ENCODE results near the gene POU5F1. TPM values are rescaled to one million over a fixed set of nuclear protein-coding genes. Genes with fewer than 3 reads are reported as not detected.
"Not testable (repeated sequence)": the region's sequence is repeated elsewhere in the genome, so short reads cannot be mapped to it uniquely, and the experiment has no call there.

The POU5F1 gene
- total RNA-seq, 1 donor from 2014 or later, result 0.98 TPM

DNA sequence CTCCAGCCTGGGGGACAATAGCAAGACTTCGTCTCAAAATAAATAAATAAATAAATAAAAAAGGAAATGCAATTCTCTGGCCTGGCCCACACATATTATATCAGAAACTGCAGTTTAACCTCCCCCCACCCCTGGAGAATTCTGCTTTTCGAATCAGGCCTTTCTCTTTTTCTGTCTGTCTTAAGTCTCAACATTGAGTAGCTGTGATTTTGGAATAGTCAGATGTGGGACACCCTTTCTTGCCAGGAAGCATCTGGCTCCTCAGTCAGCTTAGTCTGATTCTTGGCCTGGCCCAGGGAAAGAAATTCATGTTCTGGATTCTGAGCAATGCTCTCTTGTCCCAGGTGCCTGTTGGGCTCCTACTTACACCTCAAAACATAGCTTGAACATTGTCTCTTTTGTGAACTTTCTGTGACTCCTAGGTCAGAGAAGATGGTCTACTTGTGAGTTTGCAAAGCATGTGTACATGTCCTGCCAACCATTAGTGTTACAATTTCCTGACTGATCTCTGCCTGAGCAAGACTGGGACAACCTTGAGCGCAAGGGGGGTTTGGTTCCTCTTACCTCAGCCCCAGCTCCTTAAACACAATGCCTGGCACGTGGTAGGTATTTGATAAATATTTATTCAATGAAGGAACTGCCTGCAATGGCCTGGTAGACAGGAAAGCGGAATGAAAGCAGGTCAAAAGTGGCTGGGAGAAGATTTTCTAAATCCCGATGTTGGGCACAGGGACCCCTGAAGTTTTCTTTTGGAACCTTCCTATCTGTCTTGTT is 23.8 kb upstream of the POU5F1 start:
- TF ChIP-seq, protein P1, sequence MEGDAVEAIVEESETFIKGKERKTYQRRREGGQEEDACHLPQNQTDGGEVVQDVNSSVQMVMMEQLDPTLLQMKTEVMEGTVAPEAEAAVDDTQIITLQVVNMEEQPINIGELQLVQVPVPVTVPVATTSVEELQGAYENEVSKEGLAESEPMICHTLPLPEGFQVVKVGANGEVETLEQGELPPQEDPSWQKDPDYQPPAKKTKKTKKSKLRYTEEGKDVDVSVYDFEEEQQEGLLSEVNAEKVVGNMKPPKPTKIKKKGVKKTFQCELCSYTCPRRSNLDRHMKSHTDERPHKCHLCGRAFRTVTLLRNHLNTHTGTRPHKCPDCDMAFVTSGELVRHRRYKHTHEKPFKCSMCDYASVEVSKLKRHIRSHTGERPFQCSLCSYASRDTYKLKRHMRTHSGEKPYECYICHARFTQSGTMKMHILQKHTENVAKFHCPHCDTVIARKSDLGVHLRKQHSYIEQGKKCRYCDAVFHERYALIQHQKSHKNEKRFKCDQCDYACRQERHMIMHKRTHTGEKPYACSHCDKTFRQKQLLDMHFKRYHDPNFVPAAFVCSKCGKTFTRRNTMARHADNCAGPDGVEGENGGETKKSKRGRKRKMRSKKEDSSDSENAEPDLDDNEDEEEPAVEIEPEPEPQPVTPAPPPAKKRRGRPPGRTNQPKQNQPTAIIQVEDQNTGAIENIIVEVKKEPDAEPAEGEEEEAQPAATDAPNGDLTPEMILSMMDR (IDR thresholded peaks at IDR 0.05), result no peak
- no peak for TF ChIP-seq POLR2AphosphoS5 (IDR thresholded peaks at IDR 0.05; ENCODE audit: insufficient read depth in 1 of 2, low read depth in 1 of 2)
- TF ChIP-seq POLR2A (IDR thresholded peaks at IDR 0.05), result no peak
- H3K4me1 ChIP-seq, result peaks cover 9% of the 10 kb centered on the region
- intact Hi-C loops (cut with DNase I), result loop anchor here (5.0 kb wide), 1 partner anchor 57 kb away; the partner anchor contains the start of gene PSORS1C2

DNA sequence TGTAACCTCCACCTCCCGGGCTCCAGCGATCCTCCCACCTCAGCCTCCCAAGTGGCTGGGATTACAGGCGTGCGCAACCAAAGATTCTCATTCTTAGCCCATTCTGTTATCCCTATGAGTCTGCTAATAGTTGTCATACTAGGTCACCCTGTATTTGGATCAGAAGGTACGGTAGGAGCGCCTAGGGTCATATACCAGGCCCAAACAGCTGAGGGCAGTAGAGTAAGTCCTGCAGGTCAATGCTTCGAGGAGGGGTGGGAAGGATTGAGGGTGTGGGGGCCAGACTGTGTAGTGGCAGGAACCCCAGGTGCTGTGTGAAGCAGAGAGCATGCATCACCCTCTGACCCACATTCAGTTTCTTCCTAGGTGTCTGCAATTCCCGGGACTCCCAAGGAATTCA is 22.7 kb upstream of the POU5F1 start:
- Histone ChIP-seq H3K36me3 (no peaks in the 10 kb centered on the region), H3K4me3 (no peak overlapping the region), H3K27ac (no peak overlapping the region), H3K9me3 (no peaks in the 10 kb centered on the region), H3K27me3 (no peaks in the 10 kb centered on the region), H3K4me1 (peaks cover 2% of the 10 kb centered on the region)
- intact Hi-C loops (cut with DNase I), result loop anchor here (5.0 kb wide), 1 partner anchor 56 kb away; the partner anchor contains the start of gene PSORS1C2
- TF ChIP-seq POLR2AphosphoS5 (IDR thresholded peaks at IDR 0.05; ENCODE audit: insufficient read depth in 1 of 2, low read depth in 1 of 2), result no peak
- no peak for TF ChIP-seq POLR2A (IDR thresholded peaks at IDR 0.05)
- TF ChIP-seq, protein P1 (IDR thresholded peaks at IDR 0.05), result no peak
- no peak for DNase-seq (ENCODE audit: extremely low spot score in 2 of 2)

More for the DNA sequence above, 23.8 kb upstream of the POU5F1 start:
- no peak overlapping the region for H3K4me3 ChIP-seq
- DNase-seq (ENCODE audit: extremely low spot score in 2 of 2), result no peak
- no peak overlapping the region for H3K27ac ChIP-seq
- H3K9me3 ChIP-seq, result no peaks in the 10 kb centered on the region
- H3K27me3 ChIP-seq, result no peaks in the 10 kb centered on the region
- H3K36me3 ChIP-seq, result no peaks in the 10 kb centered on the region

DNA sequence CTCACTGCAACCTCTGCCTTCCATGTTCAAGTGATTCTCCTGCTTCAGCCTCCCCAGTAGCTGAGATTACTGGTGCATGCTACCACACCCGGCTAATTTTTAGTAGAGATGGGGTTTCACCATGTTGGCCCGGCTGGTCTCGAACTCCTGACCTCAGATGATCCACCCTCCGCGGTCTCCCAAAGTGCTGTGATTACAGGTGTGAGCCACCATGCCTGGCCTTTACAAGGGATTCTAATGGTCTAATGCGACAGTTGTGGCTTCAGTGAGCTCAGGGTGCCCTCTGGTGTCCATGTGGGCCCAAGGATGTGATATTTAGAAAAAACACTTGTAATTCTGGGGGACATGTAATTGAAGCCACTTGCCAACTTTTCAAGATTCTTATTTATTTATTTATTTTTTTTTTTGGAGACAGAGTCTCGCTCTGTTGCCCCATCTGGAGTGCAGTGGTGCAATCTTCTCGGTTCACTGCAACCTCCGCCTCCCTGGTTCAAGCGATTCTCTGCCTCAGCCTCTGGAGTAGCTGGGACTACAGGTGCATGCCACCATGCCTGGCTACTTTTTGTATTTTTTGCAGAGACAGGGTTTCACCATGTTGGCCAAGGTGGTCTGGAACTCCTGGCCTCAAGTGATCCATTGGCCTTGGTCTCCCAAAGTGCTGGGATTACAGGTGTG is 22.1 kb upstream of the POU5F1 start:
- intact Hi-C loops (cut with DNase I), result loop anchor here (5.0 kb wide), 1 partner anchor 55 kb away; the partner anchor contains the start of gene PSORS1C2
- H3K9me3 ChIP-seq; H3K36me3 ChIP-seq; H3K4me3 ChIP-seq; H3K27me3 ChIP-seq; DNase-seq (ENCODE audit: extremely low spot score in 2 of 2); H3K4me1 ChIP-seq; H3K27ac ChIP-seq: not testable (repeated sequence)
- TF ChIP-seq, protein P1 (IDR thresholded peaks at IDR 0.05), result peak; percentile 24 to 43 (median 40)

DNA sequence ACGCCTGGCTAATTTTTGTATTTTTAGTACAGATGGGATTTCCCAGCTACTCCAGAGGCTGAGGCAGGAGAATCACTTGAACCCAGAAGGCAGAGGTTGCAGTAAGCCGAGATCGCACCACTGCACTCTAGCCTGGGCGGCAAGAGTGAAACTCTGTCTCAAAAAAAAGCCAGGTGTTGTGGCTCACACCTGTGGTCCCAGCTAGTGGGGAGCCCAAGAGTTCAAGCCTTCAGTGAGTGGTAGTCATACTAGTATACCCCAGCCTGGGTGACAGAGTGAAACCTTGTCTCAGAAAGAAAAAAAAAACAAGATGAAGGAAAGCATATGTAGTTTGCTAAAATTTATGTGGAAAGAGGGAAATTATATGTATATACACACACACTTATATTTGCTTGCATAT is 20.0 kb upstream of the POU5F1 start:
- H3K36me3 ChIP-seq, result no peaks in the 10 kb centered on the region
- H3K27ac ChIP-seq, result no peak overlapping the region
- H3K9me3 ChIP-seq, result no peaks in the 10 kb centered on the region
- H3K4me3 ChIP-seq, result no peak overlapping the region
- no peak for DNase-seq (ENCODE audit: extremely low spot score in 2 of 2)
- TF ChIP-seq POLR2AphosphoS5 (IDR thresholded peaks at IDR 0.05; ENCODE audit: insufficient read depth in 1 of 2, low read depth in 1 of 2) (no peak), POLR2A (IDR thresholded peaks at IDR 0.05) (no peak)
- TF ChIP-seq, protein P1 (IDR thresholded peaks at IDR 0.05), result no peak
- no peaks in the 10 kb centered on the region for H3K4me1 ChIP-seq
- intact Hi-C loops (cut with DNase I), result loop anchor here (5.0 kb wide), 1 partner anchor 53 kb away; the partner anchor contains the start of gene PSORS1C2
- no peaks in the 10 kb centered on the region for H3K27me3 ChIP-seq

DNA sequence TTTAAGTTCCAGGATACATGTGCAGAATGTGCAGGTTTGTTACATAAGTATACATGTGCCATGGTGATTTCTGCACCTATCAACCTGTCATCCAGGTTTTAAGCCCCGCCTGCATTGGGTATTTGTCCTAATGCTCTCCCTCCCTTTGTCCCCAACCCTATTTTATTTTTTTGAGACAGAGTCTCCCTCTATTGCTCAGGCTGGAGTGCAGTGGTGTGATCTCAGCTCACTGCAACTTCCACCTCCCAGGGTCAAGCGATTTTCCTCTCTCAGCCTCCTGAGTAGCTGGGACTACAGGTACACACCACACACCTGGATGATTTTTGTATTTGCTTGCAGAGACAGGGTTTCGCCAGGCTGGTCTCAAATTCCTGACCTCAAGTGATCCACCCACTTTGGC is 18.7 kb upstream of the POU5F1 start:
- H3K4me1 ChIP-seq; H3K36me3 ChIP-seq; H3K27me3 ChIP-seq; H3K9me3 ChIP-seq; H3K4me3 ChIP-seq; DNase-seq (ENCODE audit: extremely low spot score in 2 of 2); H3K27ac ChIP-seq; intact Hi-C loops (cut with DNase I): not testable (repeated sequence)
